Stimulated activated CD8-positive, alpha-beta memory T cell treated with anti-CD3 and anti-CD28 coated beads, Interleukin-7, amount 100 ng/mL, for 24 hours (primary cell): ENCODE data around the gene TGFBR1.

Experiments used
- DNase-seq: peaks from one replicate; pipeline ENCODE4 v3.0.0-alpha.2; 2020; ENCODE audit warnings: low read depth

TGFBR1 gene

DNA sequence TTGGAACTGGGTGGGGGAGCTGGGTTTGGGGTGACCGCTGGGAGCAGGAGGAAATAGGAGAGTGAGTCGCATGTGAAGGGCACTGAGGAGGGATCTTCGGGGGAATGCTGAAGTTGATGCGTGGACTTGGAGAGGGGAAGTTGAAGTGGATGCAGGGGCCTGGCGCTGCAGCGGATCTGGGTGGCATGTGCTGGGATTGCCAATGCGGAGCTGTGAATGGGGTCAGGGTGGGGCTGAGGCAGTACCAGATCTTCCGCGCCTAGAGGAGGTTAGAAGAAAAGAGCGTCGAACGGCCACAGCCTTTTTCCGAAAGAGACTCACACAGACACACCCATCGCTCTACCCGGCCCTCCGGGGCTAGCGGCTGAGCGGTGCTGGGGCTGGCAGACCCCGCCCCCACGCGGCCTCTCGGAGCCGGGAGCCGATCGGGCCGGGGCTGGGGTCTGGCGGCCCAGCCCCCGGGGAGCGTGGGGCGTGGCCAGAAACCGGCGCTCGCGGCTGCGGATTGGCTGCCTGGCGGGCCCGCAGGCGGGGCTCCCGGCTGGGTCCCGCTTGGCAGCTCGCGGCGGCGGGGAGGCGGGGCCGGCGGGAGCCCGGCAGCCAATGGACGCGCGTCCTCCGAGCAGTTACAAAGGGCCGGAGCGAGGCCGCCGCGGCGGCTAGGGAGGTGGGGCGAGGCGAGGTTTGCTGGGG is at the start of gene TGFBR1:
TSS of gene TGFBR1 (plus strand) at position 655 of the 693 bp plus-strand sequence. CDS start 93 bp downstream, outside the sequence.
- DNase-seq = peak; percentile 76

DNA sequence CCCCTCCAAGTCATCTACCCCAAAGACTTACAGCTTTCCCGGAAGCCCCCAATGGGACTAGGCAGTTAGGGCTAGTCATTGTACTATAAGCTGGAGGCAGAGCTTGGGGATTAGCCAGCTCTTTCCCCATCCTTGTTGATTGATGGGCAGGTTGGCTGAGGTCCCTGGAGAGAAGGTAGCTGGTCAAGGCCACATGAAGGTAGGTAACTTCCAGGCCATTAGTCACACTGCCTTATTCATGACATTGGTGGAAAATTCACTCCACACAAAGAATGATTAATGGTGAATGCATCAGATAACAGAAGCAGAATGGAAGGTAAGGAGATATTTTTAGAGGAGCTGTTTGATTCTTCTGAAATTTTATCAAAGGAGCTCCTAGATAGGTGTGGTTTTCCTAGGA is 49.5 kb upstream of the TGFBR1 start:
- DNase-seq = no peak

DNA sequence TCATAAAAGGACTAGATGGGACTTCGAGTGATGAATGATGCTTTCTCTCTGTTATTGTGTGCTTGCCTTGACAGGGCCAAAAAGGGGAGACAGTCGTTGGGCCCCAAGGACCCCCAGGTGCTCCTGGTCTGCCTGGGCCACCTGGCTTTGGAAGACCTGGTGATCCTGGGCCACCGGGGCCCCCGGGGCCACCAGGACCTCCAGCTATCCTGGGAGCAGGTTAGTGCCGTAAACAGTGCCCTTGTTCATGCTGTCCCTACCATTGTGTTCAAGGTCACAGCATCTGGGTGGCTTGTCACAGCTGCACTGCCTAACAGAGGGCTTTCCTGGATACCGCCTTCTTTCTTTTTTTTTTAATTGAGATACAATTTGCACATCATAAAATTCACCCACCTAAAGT is 48.7 kb upstream of the TGFBR1 start:
- DNase-seq = no peak

DNA sequence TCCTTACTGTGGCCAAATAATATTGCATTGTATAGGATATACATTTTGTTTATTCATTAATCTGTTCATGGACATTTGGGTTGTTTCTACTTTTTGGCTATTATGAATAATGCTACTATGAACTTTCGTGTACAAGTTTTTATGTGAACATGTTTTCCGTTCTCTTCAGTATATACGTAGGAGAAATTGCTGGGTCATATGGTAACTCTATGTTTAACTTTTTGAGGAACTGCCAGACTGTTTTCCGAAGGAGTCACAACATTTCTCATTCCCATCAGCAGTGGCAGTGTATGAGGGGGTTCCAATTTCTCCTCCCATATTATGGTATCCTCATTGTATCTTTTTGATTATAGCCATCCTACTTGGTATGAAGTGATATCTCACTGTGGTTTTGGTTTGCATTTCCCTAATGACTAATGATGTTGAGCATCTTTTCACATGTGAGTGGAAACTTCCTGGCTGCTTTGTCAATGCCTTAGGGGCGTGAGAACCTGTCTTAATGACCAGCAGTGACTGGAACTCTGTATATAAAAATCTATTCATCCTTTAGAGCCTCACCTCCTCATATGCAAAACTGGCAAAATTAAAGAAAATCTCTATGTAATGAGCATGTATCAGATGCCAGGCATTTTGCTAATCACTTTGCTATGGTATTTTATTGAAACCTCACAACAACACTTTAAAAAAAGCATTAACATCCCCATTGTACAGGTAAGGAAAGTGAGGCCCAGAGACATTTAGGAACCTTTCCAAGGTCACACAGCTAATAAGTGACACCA is 47.8 kb upstream of the TGFBR1 start:
- no peak for DNase-seq

DNA sequence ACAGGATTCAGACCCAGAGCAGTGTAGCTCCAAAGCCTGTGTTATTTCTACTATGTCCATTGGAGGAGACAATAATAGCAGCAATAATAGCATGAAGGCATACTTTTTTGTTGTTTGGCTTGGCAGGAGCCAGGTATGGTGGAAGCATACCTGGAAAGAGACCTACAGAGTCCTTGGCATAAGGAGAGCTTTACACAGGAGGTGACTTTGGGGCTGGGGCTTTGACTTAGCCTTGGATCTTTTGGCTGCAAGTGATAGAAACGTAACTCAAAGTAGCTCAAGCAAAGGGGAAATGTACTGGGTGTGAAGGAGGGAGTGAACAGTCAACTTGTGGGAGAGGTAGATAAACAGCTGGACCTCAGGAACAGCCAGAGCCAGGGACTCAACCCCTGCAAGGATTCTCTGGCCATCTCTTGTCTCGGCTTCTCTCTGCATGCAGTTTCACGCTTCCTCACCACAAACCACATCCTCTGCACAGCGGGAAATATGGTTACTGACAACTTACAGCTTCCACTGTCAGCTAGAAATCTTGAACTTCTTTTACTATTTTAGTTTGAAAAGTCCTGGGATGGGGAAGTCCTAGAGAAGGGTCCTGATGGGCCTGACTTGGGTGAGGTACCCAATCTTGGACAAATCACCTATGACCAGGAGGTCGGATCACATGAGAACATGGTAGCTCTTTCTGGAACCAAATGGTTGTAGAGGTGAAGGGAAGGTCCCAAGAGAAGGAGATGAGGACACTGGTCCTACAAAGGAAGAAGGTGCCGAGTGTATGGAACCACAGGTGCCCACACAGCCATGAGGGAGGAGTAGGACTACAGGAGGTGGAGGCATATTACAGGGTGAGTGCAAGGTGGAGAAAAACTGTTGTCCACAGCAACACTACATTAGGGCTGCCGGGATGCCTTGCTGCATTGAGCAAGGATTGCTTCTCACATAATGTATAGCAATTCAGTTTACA is 47.0 kb upstream of the TGFBR1 start:
- peak; percentile 46 for DNase-seq

DNA sequence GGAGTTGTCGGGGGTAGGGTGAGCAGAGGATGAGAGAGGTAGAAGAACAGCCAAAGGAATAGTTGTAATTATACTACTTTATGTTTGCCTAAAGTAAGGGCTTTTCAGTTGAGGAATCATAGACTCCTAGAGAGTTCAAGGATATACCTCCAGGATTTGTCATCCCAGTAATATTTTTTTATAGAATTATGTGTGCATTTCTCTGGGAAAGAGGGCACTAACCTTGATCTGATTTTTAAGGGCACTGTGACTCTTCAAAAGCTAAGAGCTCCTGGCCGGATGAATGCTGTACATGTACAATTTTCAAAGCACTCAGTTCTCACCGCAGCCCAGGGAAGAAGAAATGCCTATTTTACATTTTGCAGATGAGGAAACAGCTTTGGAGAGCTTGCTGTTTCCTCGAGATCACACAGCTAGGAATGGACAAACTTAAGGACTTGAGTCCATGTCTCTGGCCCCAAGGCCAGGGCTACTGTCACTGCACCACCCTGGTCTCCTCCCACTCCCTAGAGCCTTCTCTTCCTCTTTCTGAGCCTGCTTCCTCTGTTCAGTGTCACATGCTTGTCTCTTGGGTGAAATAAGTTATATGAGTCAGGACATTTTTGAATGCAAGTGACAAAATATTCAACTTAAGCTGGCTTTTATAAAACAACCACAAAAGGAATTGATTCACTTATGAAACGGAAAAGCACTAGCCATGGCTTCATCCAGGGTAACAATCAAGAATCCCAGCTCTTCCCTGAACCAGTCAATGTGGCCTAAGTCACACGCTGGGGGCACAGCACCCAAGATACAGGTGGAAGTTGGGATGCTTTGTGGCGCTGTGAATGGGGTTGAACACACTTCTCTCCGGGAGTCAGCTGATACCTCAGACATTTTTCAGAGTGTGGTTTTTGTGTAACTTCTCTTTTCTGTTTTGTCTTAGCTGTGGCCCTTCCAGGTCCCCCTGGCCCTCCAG is 45.7 kb upstream of the TGFBR1 start:
- DNase-seq = no peak

DNA sequence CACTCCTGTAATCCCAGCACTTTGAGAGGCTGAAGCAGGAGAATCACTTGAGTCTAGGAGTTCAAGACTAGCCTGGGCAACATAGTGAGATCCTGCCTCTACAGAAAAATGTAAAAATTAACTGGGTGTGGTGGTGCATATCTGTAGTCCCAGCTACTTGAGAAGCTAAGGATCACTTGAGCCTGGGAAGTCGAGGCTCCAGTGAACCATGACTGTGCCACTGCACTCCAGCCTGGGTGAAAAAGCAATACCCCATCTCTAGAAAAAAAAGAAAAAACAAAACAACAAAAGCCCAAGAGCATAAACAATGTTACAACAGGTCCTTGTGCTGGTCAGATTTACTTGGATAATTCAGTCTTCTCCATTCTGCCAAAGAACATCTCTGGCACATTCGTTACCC is 44.3 kb upstream of the TGFBR1 start:
- DNase-seq = no peak

DNA sequence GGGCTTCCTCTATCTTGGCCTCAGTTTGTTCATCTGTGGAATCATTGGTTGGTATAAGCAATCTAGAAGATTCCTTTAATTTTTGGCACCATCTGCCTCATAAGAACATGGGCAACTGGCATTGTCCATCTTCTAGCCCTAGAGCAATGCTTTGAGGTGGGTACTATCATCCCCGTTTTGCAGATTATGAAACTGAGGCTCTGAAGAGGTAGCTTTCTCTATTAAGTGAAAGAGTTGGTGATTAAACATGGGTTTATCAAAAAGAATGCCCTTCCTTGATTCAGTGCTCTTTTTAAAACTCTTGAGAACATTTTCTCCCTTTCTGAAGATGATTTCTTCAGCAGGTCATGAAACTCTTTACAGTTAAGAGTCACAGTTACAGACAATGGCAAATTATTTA is 42.4 kb upstream of the TGFBR1 start:
- DNase-seq = no peak

DNA sequence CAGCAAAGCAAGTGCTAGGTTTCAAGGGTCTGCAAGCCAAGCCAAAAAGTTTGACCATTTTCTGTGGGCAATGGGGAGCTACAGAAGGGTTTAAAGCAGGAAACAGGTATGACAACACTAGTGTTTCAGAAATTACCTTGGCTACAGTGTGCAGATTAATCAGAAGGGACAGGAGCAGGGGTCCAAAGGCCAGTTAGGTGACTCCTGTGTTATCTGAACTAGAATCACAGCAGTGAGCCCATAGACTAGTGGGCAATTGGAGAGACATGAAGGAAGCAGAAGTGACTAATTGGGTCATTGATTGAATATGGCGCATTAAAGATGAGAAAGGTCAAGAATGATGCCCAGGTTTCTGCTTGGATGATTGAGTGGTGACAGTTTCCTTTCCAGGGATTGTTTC is 41.4 kb upstream of the TGFBR1 start:
- no peak for DNase-seq

DNA sequence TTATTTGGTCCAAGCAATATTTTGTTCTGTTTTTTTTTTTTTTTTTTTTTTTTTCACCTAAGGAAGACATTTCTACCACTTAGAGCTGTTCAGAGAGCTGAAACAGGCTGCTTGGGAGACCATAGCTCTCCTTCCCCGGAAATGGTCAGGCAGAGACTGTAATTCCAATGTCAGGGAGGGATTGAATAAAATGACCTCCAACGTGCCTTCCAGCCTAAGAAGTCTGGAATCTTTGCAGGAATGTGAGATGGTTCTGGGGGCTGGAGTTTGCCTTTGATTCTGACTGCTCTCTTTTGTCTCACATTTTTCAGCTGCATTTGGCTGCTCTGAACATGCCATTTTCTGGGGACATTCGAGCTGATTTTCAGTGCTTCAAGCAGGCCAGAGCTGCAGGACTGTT is 38.3 kb upstream of the TGFBR1 start:
- no peak for DNase-seq

DNA sequence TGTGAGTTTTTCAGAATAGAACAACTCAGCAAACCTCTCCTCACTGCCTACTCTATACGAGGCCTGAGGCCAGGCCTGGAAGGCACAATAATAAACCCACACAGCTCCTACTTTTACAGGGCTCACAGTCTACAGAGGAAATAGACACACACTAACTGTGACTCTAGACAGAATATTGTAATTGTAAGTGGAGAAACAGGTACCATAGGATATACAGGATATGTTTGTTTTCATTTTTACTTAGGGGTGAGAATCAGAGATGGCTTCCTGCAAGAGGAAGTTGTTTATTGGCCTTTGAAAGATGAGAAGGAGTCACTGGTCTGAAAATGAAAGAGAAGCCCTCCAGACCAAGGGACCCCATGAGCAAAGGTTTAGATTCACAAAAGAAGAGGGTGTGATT is 35.8 kb upstream of the TGFBR1 start:
- no peak for DNase-seq

DNA sequence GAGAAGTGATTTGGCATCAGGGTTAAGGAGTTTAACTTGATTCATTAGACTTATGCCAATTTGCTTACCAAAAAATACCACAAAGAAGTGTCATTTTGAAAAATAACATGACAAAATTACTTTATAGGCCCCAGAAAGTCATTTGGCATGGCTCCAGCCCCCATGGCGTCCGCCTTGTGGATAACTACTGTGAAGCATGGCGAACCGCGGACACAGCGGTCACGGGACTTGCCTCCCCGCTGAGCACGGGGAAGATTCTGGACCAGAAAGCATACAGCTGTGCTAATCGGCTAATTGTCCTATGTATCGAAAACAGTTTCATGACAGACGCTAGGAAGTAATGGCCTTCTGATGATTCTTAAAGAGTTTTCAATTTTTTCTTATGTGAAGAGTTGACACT is 35.4 kb upstream of the TGFBR1 start:
- DNase-seq = no peak

DNA sequence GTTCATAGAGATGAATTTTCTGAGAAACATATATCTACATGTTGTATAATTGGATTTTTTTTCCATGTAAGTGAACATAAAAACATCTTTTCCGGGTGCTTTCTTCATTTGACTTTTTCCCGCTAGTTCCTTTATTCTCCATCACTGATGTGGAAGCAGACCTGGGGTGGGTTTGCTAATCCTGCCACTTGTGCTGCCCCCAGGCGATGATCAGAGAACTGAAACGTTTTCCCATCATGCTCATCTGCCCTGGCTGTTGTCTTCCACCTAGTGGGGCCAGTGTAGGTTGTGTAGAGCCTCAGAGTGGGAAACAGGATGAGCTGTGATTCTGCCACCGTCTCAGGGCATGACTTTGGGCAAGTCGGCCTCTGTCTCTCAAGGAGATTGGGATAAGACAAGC is 34.2 kb upstream of the TGFBR1 start:
- DNase-seq = no peak

DNA sequence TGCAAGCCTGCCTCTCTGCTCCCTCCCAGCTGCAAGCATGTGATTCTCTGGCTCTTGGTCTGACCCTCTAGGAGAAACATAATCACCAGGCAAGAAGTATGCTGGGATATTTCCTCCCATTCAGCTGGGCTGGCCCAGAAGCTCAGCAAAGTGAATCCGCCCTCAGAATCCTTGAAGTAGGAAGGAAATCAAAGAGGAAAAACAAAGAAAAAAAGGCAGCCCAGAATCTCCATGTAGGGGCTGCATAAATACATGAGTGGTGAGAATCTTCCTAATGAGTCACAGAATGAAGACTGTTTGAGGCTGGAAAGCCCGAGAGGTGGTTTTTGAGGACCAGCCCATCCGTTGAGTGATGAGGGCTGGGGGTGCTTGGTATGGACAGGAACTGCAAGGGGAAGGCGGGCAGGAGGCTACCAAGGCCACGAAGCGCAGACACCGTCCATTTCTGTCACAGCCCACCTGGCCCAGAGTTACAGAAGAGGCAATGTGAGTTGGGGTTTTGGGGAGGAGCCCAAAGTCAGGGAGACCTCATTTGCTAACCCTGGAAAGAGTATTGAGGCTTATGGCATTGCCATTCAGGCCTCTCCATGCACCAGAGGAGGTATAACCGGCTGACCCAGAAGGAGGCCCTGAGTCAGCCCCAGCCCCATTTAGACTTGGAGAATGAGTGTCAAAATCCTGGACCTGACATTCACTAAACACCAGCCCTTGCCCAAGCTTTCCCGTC is 33.4 kb upstream of the TGFBR1 start:
- no peak for DNase-seq

DNA sequence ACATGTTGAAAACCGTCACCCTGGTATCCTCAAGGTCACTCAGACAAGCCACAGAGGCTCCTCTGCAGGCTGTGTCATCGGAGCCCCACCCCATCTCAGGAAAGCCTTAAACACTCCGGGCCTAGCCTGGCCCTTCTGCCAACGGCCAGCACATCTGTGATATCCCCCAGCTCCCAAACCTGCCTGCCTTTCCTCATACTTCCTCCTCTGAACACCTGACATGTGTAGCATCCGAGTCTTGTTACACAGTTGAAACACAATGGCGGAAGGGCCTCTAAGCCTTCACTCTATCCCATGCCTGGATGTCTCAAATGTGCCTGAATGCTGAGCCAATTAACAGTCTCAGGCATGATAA is 32.9 kb upstream of the TGFBR1 start:
- DNase-seq = no peak

DNA sequence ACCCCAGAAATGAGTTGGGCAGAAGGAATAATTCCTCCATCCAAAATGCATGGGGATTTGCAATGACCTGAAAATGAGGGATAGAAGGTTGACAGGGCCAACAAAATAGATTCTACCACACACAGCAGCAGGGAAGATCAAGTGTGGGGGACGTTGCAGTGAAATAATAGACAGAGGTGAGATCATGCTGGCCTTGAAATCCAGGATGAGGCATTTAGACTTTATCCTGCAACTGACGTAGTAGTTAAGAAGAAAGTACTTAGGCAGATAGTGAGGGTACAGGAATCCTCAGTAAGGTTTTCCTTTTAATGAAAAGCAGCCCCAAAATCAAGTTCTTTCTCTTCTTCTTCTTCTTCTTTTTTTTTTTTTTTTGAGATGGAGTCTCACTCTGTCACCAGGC is 31.6 kb upstream of the TGFBR1 start:
- DNase-seq = no peak

DNA sequence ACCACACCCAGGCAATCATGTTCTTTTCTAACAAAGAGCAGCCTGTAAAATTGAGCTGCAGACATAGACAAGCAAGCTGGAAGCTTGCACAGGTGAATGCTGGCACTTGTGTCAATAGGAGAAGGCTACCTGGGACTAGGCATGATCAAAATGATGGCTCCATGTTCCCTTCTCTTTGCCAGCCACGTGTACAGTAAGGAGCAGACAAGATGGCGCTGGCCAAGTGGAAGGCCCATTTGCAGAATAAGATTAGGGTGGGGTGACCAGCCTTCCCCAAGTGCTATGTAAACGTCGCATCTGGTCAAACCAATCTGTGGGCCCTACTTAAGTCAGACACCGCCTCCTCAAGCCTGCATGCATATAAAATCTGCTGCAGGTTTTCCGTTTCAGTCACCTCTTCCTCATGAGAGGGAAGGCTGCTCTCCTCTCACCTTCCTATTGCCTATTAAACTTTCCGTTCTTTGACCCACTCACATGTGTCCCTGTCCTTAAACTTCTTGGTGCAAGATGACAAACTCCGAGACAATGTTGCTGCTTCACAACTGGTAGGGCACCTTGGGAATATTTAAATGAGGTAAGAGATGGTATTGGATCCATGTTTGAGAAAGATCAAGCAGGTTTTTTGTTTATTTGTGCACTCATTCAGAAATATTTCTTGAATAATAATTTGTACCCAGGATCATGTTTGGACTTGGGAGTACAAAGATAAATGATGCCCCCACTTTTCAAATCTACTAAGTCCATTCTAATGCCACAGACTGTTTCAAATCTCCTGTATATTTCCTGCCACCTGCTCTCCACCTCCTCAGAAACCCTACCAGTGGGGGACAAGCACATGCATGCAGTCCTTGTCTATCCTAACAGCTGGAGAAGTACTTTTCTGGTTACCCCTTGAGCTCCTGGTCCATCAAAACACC is 30.7 kb upstream of the TGFBR1 start:
- no peak for DNase-seq

DNA sequence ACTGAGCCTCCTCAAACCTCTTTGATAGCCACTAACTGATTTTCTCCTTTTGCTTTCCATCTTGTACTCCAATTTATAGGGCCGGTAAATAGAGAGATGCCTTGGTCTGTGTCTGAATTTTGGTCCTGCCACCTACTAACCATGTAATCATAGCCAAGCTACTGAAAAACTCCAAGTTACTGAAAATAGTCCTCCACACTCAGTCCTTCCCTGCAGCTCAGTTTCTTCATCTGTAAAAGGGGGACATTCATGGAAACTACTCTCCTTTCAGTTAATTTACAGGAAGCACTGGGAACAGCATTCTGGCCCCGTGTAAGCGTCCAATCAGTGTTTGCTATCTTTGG is 30.0 kb upstream of the TGFBR1 start:
- no peak for DNase-seq

DNA sequence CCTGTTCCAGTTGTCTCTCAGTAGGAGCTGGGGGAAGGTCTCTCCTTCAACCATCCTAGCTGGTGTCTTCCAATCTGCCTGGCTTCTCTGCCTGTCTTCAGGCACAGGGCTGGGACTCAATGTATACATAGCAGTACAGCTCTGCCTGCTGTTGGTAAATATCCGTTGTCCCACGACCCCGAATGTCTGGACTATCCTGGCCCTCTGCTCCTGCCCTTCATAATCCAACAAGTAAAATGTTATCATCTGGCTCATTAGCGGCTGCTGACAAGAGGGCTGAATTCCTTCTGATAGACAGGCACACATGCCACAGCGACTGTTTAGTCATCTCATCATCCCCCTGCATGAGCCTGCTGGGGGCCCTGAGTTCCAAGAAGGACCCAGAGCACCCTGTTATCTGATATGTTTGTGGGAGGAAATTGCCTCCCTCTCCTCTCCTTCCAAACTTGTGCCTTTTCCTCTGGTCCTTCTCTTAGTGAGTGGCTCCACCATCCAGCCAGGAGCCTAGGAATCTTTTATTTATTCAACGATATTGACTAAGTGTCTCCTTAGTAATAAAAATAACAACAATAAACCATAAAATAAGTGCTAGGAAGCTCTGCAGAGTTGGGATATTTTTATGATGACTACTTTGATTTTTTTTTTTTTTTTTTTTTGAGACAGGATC is 29.5 kb upstream of the TGFBR1 start:
- no peak for DNase-seq
